Measurements from ENCODE around the gene SH2D2A. TPM values are rescaled to one million over a fixed set of nuclear protein-coding genes. Genes with fewer than 3 reads are reported as not detected.

Gene SH2D2A
- total and polyA plus RNA-seq, 2 of the 4 experiments (the other 2 are of a cell fraction), result not detected

GRCh38 chr1:156845953-156846545 is 29.4 kb upstream of the SH2D2A start:
- no peak overlapping the region for H3K9ac ChIP-seq (ENCODE audit: low read depth, low read length)
- no TSS peak for BruUV-seq (replicated peaks)
- H3K9me3 ChIP-seq (ENCODE audit: control insufficient read depth, insufficient read depth, low read length), result no peaks in the 10 kb centered on the region; the same call in 1 of the 2 replicates
- H3K79me1 ChIP-seq (ENCODE audit: low read depth in 1 of 2, low read length in 2 of 2), result no peaks in the 10 kb centered on the region
- no peak overlapping the region for H3K4me2 ChIP-seq (ENCODE audit: low read depth, low read length)
- H3K18ac ChIP-seq (ENCODE audit: low read depth, low read length), result no peak overlapping the region
- no peak overlapping the region for H4K8ac ChIP-seq (ENCODE audit: low read depth in 2 of 2, low read length in 2 of 2)
- H3K4me1 ChIP-seq (ENCODE audit: control insufficient read depth, insufficient read depth, low read length), result no peaks in the 10 kb centered on the region; the same call in 1 of the 2 replicates
- H3K4ac ChIP-seq (ENCODE audit: low read depth, low read length), result no peak overlapping the region
- peaks cover 86% of the 10 kb centered on the region for H3K27me3 ChIP-seq (ENCODE audit: control insufficient read depth, insufficient read depth, low read length)
- in situ Hi-C loops (cut with MboI; ENCODE audit: low sequenced_read_pairs) (no loop called here), dilution Hi-C loops (cut with HindIII; ENCODE audit: low sequenced_read_pairs, unreplicated experiment) (no loop called here), intact Hi-C loops (cut with micrococcal nuclease) (no loop called here)
- no peaks in the 10 kb centered on the region for H3K36me3 ChIP-seq (ENCODE audit: control insufficient read depth, insufficient read depth, low read length)
- H4K5ac ChIP-seq (ENCODE audit: low read depth, low read length), result no peak overlapping the region
- WGBS, 2 experiments (ENCODE audit: extremely low coverage in 2 of 2, insufficient read length in 1 of 2), result 56% methylated on average over 5 of the region's 18 CpGs; no CpG with 5 or more reads in 1 of the 2 experiments
- no peaks in the 10 kb centered on the region; the same call in 1 of the 2 replicates for H4K20me1 ChIP-seq (ENCODE audit: insufficient read depth, low read length)
- no peak overlapping the region for H2AK5ac ChIP-seq (ENCODE audit: low read depth, low read length)
- H3K14ac ChIP-seq (replicated peaks; ENCODE audit: low read depth, low read length), result no peak overlapping the region
- no peak overlapping the region for H3K23ac ChIP-seq (ENCODE audit: low read depth, low read length)
- CTCF ChIA-PET, result interaction anchor here (0.6 kb wide), 1 partner anchor 47 kb away, joined by 3 read pairs; no protein-coding TSS in a partner anchor
- H2BK20ac ChIP-seq (ENCODE audit: low read depth, low read length), result no peak overlapping the region
- TF ChIP-seq MXI1 (IDR thresholded peaks at IDR 0.05; ENCODE audit: borderline replicate concordance, low read depth, low read length) (no peak), FOS (IDR thresholded peaks at IDR 0.05; ENCODE audit: low read depth, low read length) (no peak), CTCF (conservative IDR thresholded peaks at IDR 0.05; ENCODE audit: low read depth, low read length) (no peak), CHD1 (IDR thresholded peaks at IDR 0.05; ENCODE audit: low read depth, low read length) (no peak), POLR2A (IDR thresholded peaks at IDR 0.05; ENCODE audit: low read depth, low read length) (no peak), RFX5 (IDR thresholded peaks at IDR 0.05; ENCODE audit: low read depth, low read length) (no peak), USF2 (IDR thresholded peaks at IDR 0.05; ENCODE audit: low read depth, low read length) (no peak), MAFK (IDR thresholded peaks at IDR 0.05; ENCODE audit: low read depth, low read length) (no peak), RAD21 (IDR thresholded peaks at IDR 0.05; ENCODE audit: low read length) (no peak), ELK1 (IDR thresholded peaks at IDR 0.05; ENCODE audit: borderline replicate concordance, low read depth, low read length) (no peak), SMC3 (IDR thresholded peaks at IDR 0.05; ENCODE audit: low read depth, low read length) (no peak), NFE2L2 (IDR thresholded peaks at IDR 0.05; ENCODE audit: low read depth, low read length) (no peak), CEBPB (IDR thresholded peaks at IDR 0.05; ENCODE audit: low read depth, low read length) (no peak), BHLHE40 (IDR thresholded peaks at IDR 0.05; ENCODE audit: low read depth, low read length) (no peak), MAZ (IDR thresholded peaks at IDR 0.05; ENCODE audit: borderline replicate concordance, low read depth, low read length) (no peak)
- no peak overlapping the region for H2BK15ac ChIP-seq (ENCODE audit: low read depth, low read length)
- H3K56ac ChIP-seq (ENCODE audit: extremely low read depth, insufficient read depth, low read length), result no peak overlapping the region
- H4K91ac ChIP-seq (ENCODE audit: insufficient read depth, low read depth, low read length), result no peak overlapping the region
- H3K4me3 ChIP-seq (ENCODE audit: insufficient read depth, low read depth, low read length), result no peak overlapping the region
- POLR2A ChIA-PET (ENCODE audit: unreplicated experiment), result no interaction called here
- no peak overlapping the region for H2BK120ac ChIP-seq (ENCODE audit: low read depth, low read length)
- H2BK5ac ChIP-seq (ENCODE audit: low read depth, low read length, poor library complexity, severe bottlenecking), result no peak overlapping the region
- H3K27ac ChIP-seq (ENCODE audit: insufficient read depth, low read length), result no peak overlapping the region
- no peak for DNase-seq
- no peaks in the 10 kb centered on the region for H3K9me1 ChIP-seq (ENCODE audit: insufficient read depth, low read length)
- H2AK9ac ChIP-seq (replicated peaks; ENCODE audit: low read depth, low read length, poor library complexity), result no peak overlapping the region
- H2AFZ ChIP-seq (replicated peaks; ENCODE audit: low read length, poor library complexity), result no peak overlapping the region
- no peak for ATAC-seq (ENCODE audit: low read depth)
